MCF 10A (cell line): ENCODE measurements around the gene DOK5. TPM values are rescaled to one million over a fixed set of nuclear protein-coding genes. Genes with fewer than 3 reads are reported as not detected.

Experiments
- BruUV-seq: library from RNA; stranded (reverse); fragments of 400-500 nt; replicated peaks from 2 replicates; lab custom pipeline; 2021; lab: Mats Ljungman, UMichigan
- CTCF ChIA-PET: fragments of 300-600 bp; sonication (Branson Sonifier 250); formaldehyde crosslinking; extraction: SDS; loops from one replicate; lab custom pipeline; 2021; ENCODE audit warnings: antibody characterized with exemption, inconsistent platforms; lab: Yijun Ruan, JAX
- POLR2A ChIA-PET: fragments of 300-600, 350-650 bp; sonication (Branson Sonifier 250); formaldehyde crosslinking; extraction: SDS; loops from one replicate; lab custom pipeline; 2020; ENCODE audit warnings: antibody characterized with exemption, inconsistent platforms; lab: Yijun Ruan, JAX
- DNase-seq: peaks from one replicate; pipeline ENCODE4 v3.0.0-alpha.2; 2018; ENCODE audit not compliant: unreplicated experiment
- H3K27ac Mint-ChIP-seq: one replicate; pipeline ENCODE4 v1.8.0; 2022; ENCODE audit warnings: mild to moderate bottlenecking, low read depth, mixed read lengths; ENCODE audit not compliant: unreplicated experiment
- H3K27me3 Mint-ChIP-seq: one replicate; pipeline ENCODE4 v1.8.0; 2022; ENCODE audit warnings: mixed read lengths; ENCODE audit not compliant: insufficient read depth, unreplicated experiment
- H3K36me3 Mint-ChIP-seq: one replicate; pipeline ENCODE4 v1.8.0; 2022; ENCODE audit warnings: mild to moderate bottlenecking, moderate library complexity, mixed read lengths; ENCODE audit not compliant: insufficient read depth, unreplicated experiment
- H3K4me1 Mint-ChIP-seq: one replicate; pipeline ENCODE4 v1.8.0; 2022; ENCODE audit warnings: mixed read lengths; ENCODE audit not compliant: insufficient read depth, unreplicated experiment
- H3K4me3 Mint-ChIP-seq: one replicate; pipeline ENCODE4 v1.8.0; 2022; ENCODE audit warnings: mild to moderate bottlenecking, moderate library complexity, mixed read lengths; ENCODE audit not compliant: unreplicated experiment
- H3K9me3 Mint-ChIP-seq: one replicate; pipeline ENCODE4 v1.8.0; 2022; ENCODE audit warnings: mixed read lengths; ENCODE audit not compliant: unreplicated experiment
- CTCF ChIP-seq: fragments of 200-600 bp; IDR thresholded peaks from one replicate; pipeline ENCODE4 v1.8.0; 2022; ENCODE audit warnings: antibody characterized with exemption, mild to moderate bottlenecking; ENCODE audit not compliant: unreplicated experiment
- intact Hi-C: fragments of 100-400 bp; cut with micrococcal nuclease; formaldehyde crosslinking; loops from 2 replicates; pipeline ENCODE4 v1.14.1; 2022
- total RNA-seq: library from RNA; stranded (reverse); gene quantifications from 2 replicates; pipeline ENCODE4 v1.2.3, GENCODE V29; 2022

Gene DOK5
- total RNA-seq, 1 experiment from 2014 or later: not detected

GRCh38 chr20:54554006-54554405, 78.6 kb downstream of the DOK5 start:
- POLR2A ChIA-PET: interaction anchor here (0.6 kb wide), 1 partner anchor 90 kb away, joined by 3 read pairs; no protein-coding TSS in a partner anchor
- Mint-ChIP-seq H3K27ac (no peak overlapping the region), H3K9me3 (no peaks in the 10 kb centered on the region), H3K27me3 (peaks cover 52% of the 10 kb centered on the region), H3K4me3 (no peak overlapping the region), H3K4me1 (no peaks in the 10 kb centered on the region), H3K36me3 (no peaks in the 10 kb centered on the region)
- CTCF ChIA-PET: no interaction called here
- no TSS peak for BruUV-seq
- TF ChIP-seq CTCF: no peak
- DNase-seq: no peak
- intact Hi-C loops: no loop called here

GRCh38 chr20:54555150-54555549, 79.8 kb downstream of the DOK5 start:
- BruUV-seq: no TSS peak
- intact Hi-C loops: no loop called here
- POLR2A ChIA-PET: no interaction called here
- H3K4me1 Mint-ChIP-seq: no peaks in the 10 kb centered on the region
- no peaks in the 10 kb centered on the region for H3K36me3 Mint-ChIP-seq
- H3K27ac Mint-ChIP-seq: no peak overlapping the region
- CTCF ChIA-PET: no interaction called here
- no peak for DNase-seq
- H3K9me3 Mint-ChIP-seq: no peaks in the 10 kb centered on the region
- peaks cover 64% of the 10 kb centered on the region for H3K27me3 Mint-ChIP-seq
- no peak for TF ChIP-seq CTCF
- H3K4me3 Mint-ChIP-seq: no peak overlapping the region

- H3K36me3 Mint-ChIP-seq: no peaks in the 10 kb centered on the region
- peaks cover 76% of the 10 kb centered on the region for H3K27me3 Mint-ChIP-seq
- H3K4me3 Mint-ChIP-seq: no peak overlapping the region
- CTCF ChIA-PET: interaction anchor here (0.7 kb wide), 1 partner anchor 305 kb away, joined by 3 read pairs; no protein-coding TSS in a partner anchor
- no peaks in the 10 kb centered on the region for H3K4me1 Mint-ChIP-seq
- POLR2A ChIA-PET: no interaction called here
- H3K27ac Mint-ChIP-seq: no peak overlapping the region
- intact Hi-C loops: no loop called here
- no peak for DNase-seq
- TF ChIP-seq CTCF: no peak
- no peaks in the 10 kb centered on the region for H3K9me3 Mint-ChIP-seq
- no TSS peak for BruUV-seq
Observed at GRCh38 chr20:54556406-54556805, 81.0 kb downstream of the DOK5 start.

GRCh38 chr20:54557806-54558590, 82.6 kb downstream of the DOK5 start:
- H3K27ac Mint-ChIP-seq: no peak overlapping the region
- no peaks in the 10 kb centered on the region for H3K4me1 Mint-ChIP-seq
- no peak overlapping the region for H3K4me3 Mint-ChIP-seq

More at GRCh38 chr20:54557806-54558590, 82.6 kb downstream of the DOK5 start:
- no peaks in the 10 kb centered on the region for H3K9me3 Mint-ChIP-seq
- ChIA-PET POLR2A (no interaction called here), CTCF (no interaction called here)
- DNase-seq: no peak
- BruUV-seq: no TSS peak
- intact Hi-C loops: no loop called here
- H3K36me3 Mint-ChIP-seq: no peaks in the 10 kb centered on the region
- peaks cover 77% of the 10 kb centered on the region for H3K27me3 Mint-ChIP-seq
- no peak for TF ChIP-seq CTCF
